ENCODE results near the gene CYRIA. TPM values are rescaled to one million over a fixed set of nuclear protein-coding genes. Genes with fewer than 3 reads are reported as not detected.

Gene CYRIA
- total RNA-seq, 1 experiment from 2014 or later = not detected

GRCh38 chr2:16654833-16655444 lies 10.7 kb downstream of the CYRIA start:
- no peak for DNase-seq (ENCODE audit: low spot score)
- in situ Hi-C loops (cut with HindIII; ENCODE audit: low sequenced_read_pairs) = no loop called here

- in situ Hi-C loops (cut with HindIII; ENCODE audit: low sequenced_read_pairs) = no loop called here
These were observed 11.8 kb downstream of the CYRIA start for GRCh38 chr2:16653799-16654198.

DNA sequence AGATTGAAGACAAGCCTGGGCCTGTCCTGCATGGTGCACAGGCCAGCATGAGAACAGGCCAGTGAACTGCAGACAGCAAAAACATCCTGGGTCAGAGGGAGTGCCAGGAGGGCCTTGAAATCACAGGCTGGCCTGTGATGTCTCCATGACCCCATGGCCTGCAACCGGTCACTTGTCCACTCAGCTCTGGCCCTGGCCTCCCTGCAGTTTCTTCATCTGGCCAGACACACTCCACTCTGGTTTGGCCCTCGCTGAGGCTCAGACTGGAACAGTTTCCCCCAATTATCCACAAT lies 12.6 kb downstream of the CYRIA start:
- no peak for DNase-seq (ENCODE audit: low spot score)
- in situ Hi-C loops (cut with HindIII; ENCODE audit: low sequenced_read_pairs) = no loop called here

More at GRCh38 chr2:16653799-16654198, 11.8 kb downstream of the CYRIA start:
- no peak for DNase-seq (ENCODE audit: low spot score)

DNA sequence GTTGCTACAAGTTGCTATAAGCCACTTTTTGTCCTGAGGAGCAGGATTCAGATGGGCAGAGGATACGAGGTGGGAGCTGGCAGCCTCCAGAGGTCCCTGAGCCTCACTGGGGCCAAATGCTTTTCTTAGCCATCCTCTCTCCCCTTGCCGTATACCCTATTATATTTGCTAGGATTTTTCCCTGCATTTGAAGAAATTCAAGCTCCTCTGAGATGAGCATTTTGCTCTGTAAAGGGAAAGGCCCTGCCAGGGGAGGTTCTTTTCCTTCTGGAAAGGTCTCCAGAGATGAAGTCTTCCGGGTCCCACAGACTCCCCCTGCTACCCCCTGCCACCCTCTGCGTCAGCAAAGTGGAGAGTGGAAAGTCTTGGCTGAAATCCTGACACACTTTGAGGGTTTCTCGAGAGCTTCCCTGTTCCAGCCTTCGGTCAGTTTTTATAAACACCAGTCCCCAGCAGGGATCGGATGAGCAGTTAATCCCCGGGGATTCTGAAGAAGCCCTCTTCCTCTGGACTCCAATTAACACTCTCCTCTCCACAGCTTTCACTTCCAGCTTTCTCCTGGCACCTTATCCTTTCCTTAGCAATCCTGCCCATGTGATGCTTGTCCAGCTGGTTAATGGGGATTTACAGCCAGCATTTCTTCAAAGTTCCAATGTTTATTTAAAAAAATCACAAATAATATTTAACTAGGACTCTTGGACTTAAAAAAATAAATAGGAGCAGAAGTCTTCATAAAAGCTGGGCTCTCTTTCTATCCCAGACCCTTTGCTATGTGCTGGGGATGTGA lies 13.1 kb downstream of the CYRIA start:
- DNase-seq (ENCODE audit: low spot score) = no peak
- in situ Hi-C loops (cut with HindIII; ENCODE audit: low sequenced_read_pairs) = no loop called here

- in situ Hi-C loops (cut with HindIII; ENCODE audit: low sequenced_read_pairs) = no loop called here
- DNase-seq (ENCODE audit: low spot score) = no peak
These were observed 15.1 kb downstream of the CYRIA start for GRCh38 chr2:16650287-16651249.

DNA sequence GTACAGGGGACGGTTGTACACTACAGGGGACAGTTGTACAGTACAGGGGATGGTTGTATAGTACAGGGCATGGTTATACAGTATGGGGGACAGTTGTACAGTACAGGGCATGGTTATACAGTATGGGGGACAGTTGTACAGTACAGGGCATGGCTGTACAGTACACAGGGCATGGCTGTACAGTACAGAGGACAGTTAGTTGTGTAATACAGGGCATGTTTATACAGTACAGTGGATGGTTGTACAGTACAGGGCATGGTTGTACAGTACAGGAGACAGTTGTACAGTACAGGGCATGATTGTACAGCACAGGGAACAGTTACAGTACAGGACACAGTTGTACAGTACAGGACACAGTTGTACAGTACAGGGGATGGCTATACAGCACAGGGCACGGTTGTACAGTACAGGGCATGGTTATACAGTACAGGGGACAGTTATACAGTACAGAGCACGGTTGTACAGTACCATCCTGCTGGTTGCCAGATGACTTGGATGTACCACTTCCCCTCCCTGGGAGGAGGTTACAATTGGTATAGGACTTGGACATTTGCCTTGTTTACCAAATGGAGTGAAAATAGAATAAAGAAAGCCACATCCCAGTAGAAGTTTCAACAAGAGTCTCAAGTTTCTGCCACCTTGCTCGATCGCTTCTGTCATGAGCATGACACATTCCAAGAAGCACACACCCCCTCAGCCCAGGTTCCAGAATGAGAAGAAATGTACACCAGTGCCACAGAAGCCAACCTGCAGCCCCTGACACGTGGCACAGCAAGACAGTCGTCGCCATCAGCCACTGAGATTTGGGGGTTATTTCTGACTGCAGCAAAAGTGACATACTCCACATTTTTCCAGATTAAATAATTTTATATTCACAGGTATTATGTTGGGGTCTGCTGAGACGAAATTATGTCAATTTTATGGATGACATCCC lies 16.0 kb downstream of the CYRIA start:
- DNase-seq (ENCODE audit: low spot score) = no peak
- in situ Hi-C loops (cut with HindIII; ENCODE audit: low sequenced_read_pairs) = no loop called here

GRCh38 chr2:16647992-16648617 lies 17.5 kb downstream of the CYRIA start:
- in situ Hi-C loops (cut with HindIII; ENCODE audit: low sequenced_read_pairs) = no loop called here
- no peak for DNase-seq (ENCODE audit: low spot score)

GRCh38 chr2:16645775-16646559 lies 19.7 kb downstream of the CYRIA start:
- DNase-seq (ENCODE audit: low spot score) = no peak
- in situ Hi-C loops (cut with HindIII; ENCODE audit: low sequenced_read_pairs) = no loop called here

DNA sequence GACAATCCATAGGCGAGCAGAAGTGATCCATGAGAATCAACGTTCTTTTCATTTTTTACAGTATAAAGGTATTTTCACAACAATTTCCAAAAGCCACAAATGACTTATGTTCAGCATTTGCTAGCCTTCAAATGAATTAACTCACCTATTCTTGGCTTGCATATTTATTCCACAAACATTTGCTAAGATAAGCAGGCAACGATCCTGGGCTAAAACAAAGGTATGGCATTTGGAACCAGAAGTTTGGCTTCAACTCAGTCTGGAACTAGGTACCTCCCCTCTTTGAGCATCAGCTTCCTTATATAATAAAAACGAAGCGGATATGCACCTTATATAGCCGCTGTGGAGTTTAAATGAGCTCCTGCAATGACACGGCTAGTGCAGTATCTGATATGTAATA lies 20.5 kb downstream of the CYRIA start:
- DNase-seq (ENCODE audit: low spot score) = no peak
- in situ Hi-C loops (cut with HindIII; ENCODE audit: low sequenced_read_pairs) = no loop called here

DNA sequence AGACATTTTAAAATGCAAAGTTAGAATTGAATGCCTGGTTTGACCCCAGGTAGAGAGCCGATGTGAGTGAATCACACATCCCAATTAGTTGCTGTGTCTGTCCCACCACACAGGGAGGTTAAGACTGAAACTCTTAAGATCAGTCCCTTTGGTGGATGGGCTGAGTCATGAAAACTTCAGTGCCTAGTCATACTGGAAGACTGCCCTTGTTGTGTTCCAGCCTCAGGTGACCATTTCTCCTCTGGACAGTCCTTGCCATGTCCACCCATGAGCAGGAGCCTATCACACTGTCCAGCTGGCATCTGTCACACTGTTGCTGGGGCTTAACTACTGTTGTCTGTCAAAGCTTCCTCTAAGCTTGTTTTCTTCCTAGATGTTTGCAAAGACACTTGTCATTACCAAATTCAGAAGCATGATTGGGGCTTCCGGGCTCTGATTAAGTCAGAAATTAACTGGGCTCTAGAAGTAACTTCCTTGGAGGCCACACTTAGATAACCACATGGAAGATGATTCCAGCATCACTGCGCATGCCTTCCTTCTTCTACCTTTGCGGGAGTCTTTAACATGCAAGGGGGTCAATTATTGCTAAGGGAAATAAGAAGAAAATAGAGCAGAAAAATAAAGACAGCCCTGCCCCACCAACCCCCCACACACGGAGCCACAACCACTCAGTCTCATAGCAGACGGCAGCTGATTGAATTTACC lies 21.3 kb downstream of the CYRIA start:
- in situ Hi-C loops (cut with HindIII; ENCODE audit: low sequenced_read_pairs) = no loop called here
- DNase-seq (ENCODE audit: low spot score) = no peak

DNA sequence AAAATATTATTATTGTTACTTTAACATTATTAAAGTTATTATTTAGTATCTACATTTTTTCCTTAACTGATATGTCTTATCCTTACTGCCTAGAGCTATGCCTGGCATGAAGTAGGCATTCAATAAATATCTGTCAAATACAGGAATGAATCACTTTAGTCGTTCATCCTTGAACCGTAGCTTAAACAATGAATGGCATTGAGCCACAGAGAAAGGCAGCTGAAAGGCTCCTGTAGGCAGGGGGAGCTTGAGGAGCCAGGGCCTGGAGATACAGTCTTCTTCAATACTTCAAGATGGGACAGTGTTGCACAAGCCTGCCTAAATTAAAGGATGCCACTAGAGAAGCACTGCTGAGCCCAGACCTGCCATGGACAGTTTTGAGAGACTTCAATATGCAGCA lies 22.5 kb downstream of the CYRIA start:
- in situ Hi-C loops (cut with HindIII; ENCODE audit: low sequenced_read_pairs) = no loop called here
- no peak for DNase-seq (ENCODE audit: low spot score)

DNA sequence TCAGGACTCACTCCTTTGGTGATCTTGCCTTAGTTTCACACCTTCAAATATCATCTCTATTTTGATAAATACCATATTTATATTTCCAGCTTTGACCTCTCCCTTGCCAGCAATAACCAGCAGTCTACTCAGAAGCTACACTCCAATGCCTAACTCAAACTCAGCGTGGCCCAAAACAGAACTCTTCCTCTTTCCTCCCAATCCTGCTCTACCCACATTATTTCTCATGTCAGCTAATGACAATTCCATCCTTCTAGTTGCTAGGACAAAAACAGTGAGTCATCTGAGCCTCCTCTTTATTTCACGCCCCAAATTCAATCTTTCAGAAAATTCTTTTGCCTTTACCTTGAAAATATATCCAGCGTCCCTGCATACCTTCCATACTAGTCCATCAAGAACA lies 23.5 kb downstream of the CYRIA start:
- DNase-seq (ENCODE audit: low spot score) = no peak
- in situ Hi-C loops (cut with HindIII; ENCODE audit: low sequenced_read_pairs) = no loop called here

GRCh38 chr2:16641509-16641908 lies 24.1 kb downstream of the CYRIA start:
- DNase-seq (ENCODE audit: low spot score) = no peak
- in situ Hi-C loops (cut with HindIII; ENCODE audit: low sequenced_read_pairs) = no loop called here

DNA sequence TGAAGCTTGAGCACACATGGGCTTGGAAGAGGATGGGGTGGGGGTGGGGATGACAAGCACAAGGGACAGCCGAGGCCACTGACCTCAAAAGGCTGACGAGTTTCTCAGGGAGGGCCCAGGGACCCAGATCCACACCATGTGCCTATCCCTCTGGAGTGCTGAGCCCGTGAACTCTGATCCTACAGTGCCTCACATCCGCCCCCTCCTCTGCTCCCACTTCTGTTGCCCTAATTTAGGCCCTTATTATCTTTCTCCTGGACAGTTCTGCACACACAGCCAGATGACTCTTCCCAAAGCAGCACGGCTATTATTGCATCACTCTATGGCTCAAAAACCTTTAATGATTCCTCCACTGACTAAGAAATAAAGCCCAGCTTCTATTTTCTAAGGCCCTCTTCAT lies 24.8 kb downstream of the CYRIA start:
- no peak for DNase-seq (ENCODE audit: low spot score)
- in situ Hi-C loops (cut with HindIII; ENCODE audit: low sequenced_read_pairs) = no loop called here

- in situ Hi-C loops (cut with HindIII; ENCODE audit: low sequenced_read_pairs) = no loop called here
- no peak for DNase-seq (ENCODE audit: low spot score)
These were observed 25.5 kb downstream of the CYRIA start for GRCh38 chr2:16640001-16640700.

DNA sequence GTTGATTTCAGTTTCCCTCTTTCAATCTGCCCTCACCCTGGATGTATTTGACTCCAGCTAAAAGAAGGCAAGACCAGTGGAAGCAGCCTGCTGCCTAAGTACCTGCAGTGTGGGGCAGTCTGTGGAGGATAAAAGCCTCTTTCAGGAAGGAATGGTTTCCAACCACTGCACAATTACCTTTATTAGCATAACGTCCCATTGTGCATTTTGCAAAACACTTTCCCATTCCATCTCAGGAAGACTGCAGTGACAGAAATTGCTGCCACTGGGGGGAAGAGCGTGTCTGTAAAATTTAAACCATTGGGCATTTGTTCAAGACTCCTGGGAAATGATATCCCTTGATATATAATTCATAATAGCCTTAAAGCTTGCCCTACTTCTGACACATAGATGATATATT lies 26.2 kb downstream of the CYRIA start:
- DNase-seq (ENCODE audit: low spot score) = no peak
- in situ Hi-C loops (cut with HindIII; ENCODE audit: low sequenced_read_pairs) = no loop called here

DNA sequence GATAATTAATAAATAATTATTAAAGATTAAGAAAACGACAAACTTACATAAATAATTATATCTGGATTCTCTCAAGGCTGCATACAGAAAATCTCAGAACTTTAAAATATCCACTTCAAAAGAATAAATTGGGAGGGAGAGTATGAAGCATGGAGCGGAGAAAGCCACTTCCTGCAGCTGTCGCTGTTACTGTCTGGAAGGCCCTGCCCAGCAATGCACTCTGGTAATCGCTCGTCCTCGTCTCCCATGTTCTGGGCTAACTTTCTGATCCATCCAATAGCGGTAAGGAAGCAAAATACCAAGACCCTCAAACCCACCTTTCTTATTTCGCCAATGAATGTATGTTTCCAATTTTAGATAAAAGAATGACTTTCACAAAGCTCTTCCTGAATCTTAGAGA lies 26.7 kb downstream of the CYRIA start:
- in situ Hi-C loops (cut with HindIII; ENCODE audit: low sequenced_read_pairs) = no loop called here
- no peak for DNase-seq (ENCODE audit: low spot score)
